GM23248 (cell line): ENCODE results near the gene PALD1. TPM values are rescaled to one million over a fixed set of nuclear protein-coding genes. Genes with fewer than 3 reads are reported as not detected.

Source experiments
- DNase-seq: peaks from one replicate; pipeline ENCODE4 v3.0.0-alpha.2; 2015
- H2AFZ ChIP-seq: fragments of 200-600 bp; sonication (generic); 2 replicates; pipeline ENCODE4 v1.6.1; 2016; ENCODE audit warnings: antibody characterized with exemption
- H3F3A ChIP-seq: fragments of 200-600 bp; sonication (generic); 2 replicates; pipeline ENCODE4 v1.6.1; 2016; ENCODE audit warnings: mild to moderate bottlenecking, antibody characterized with exemption, mixed run types; ENCODE audit not compliant: insufficient read depth
- H3K27ac ChIP-seq: fragments of 200-600 bp; sonication (generic); 2 replicates; pipeline ENCODE4 v1.5.1; 2016; ENCODE audit warnings: mild to moderate bottlenecking
- H3K27me3 ChIP-seq: fragments of 200-600 bp; sonication (generic); replicated peaks from 2 replicates; pipeline ENCODE4 v1.6.1; 2016; ENCODE audit warnings: mild to moderate bottlenecking; ENCODE audit not compliant: insufficient read depth
- H3K36me3 ChIP-seq: fragments of 200-600 bp; sonication (generic); 2 replicates; pipeline ENCODE4 v1.6.1; 2016; ENCODE audit warnings: low read depth, mild to moderate bottlenecking
- H3K4me1 ChIP-seq: fragments of 200-600 bp; sonication (generic); 2 replicates; pipeline ENCODE4 v1.6.1; 2016; ENCODE audit warnings: mild to moderate bottlenecking; ENCODE audit not compliant: insufficient read depth
- H3K4me2 ChIP-seq: fragments of 200-600 bp; sonication (generic); one replicate; pipeline ENCODE4 v1.6.1; 2016; ENCODE audit warnings: mild to moderate bottlenecking; ENCODE audit not compliant: unreplicated experiment
- H3K4me3 ChIP-seq: fragments of 200-600 bp; sonication (generic); 2 replicates; pipeline ENCODE4 v1.5.1; 2016; ENCODE audit warnings: mild to moderate bottlenecking
- H3K79me2 ChIP-seq: fragments of 200-600 bp; sonication (generic); 2 replicates; pipeline ENCODE4 v1.6.1; 2016; ENCODE audit warnings: mild to moderate bottlenecking; ENCODE audit not compliant: insufficient read depth
- H3K9ac ChIP-seq: fragments of 200-600 bp; sonication (generic); 2 replicates; pipeline ENCODE4 v1.6.1; 2016; ENCODE audit warnings: mild to moderate bottlenecking
- H3K9me2 ChIP-seq: fragments of 200-600 bp; sonication (generic); 2 replicates; pipeline ENCODE4 v1.6.1; 2016; ENCODE audit warnings: mixed run types, mild to moderate bottlenecking, moderate library complexity; ENCODE audit not compliant: insufficient read depth
- H3K9me3 ChIP-seq: fragments of 200-600 bp; sonication (generic); one replicate; pipeline ENCODE4 v1.6.1; 2017; ENCODE audit warnings: low read depth
- H4K20me1 ChIP-seq: fragments of 200-600 bp; sonication (generic); 2 replicates; pipeline ENCODE4 v1.6.0; 2016; ENCODE audit not compliant: insufficient read depth
- EZH2 ChIP-seq: fragments of 200-600 bp; sonication (generic); IDR thresholded peaks from 2 replicates; pipeline ENCODE4 v1.6.1; 2018; ENCODE audit warnings: antibody characterized with exemption, mild to moderate bottlenecking; ENCODE audit not compliant: insufficient read depth, poor library complexity, severe bottlenecking
- EZH2phosphoT487 ChIP-seq: fragments of 200-600 bp; sonication (generic); IDR thresholded peaks from 2 replicates; pipeline ENCODE4 v1.6.1; 2018; ENCODE audit warnings: antibody characterized with exemption, moderate library complexity, mild to moderate bottlenecking, low read depth; ENCODE audit not compliant: insufficient read depth
- WGBS, 2 experiments: methylation state at CpG; one replicate each; pipeline ENCODE4 v1.1.6; 2015 to 2017; ENCODE audit warnings: low lambda C conversion rate in 2 of 2, low coverage in 1 of 2; ENCODE audit errors: missing lambda C conversion rate in 2 of 2; 5-methylcytosine and 5-hydroxymethylcytosine counted together
- in situ Hi-C: fragments of 300-500 bp; cut with MboI; formaldehyde crosslinking; loops from 2 replicates; pipeline ENCODE4 v1.15.0; 2020
- polyA plus RNA-seq: library from polyadenylated mRNA; unstranded; fragments of >200 nt; fragmentation: Nextera tagmentation; extraction: Ambion mirVana; gene quantifications from 2 replicates; pipeline ENCODE4 v1.2.1, GENCODE V29; 2016
- total RNA-seq: library from RNA; depleted of rRNA; stranded (reverse); fragments of >200 nt; shearing (Covaris generic); gene quantifications from 2 replicates; pipeline ENCODE4 v1.2.3, GENCODE V29; 2014

PALD1 gene
- total and polyA plus RNA-seq, 2 experiments from 2014 or later, result not detected

DNA sequence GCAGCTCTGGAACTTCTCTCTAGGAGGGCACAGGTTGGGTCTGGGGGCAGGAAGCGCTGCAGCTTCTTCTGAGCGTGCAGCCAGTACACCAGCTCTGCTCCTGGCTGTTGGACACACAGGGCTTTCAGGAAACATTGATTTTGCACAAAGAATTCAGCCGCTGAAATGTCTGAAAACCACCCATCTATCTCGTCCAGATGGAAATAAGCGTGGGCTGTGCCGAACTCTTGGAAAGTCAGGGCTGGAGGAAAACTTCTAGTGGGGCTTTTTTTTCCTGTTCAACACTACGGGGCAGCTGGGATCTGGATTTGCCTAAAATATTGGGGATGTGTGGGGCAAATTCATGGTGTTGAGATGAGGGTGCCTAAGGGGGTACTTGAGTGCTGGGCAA is 31.2 kb downstream of the PALD1 start:
- no peak for DNase-seq
- no peak overlapping the region for H3K4me3 ChIP-seq
- no peak overlapping the region for H3K4me2 ChIP-seq
- no peak overlapping the region for H3K9ac ChIP-seq
- no peak overlapping the region for H2AFZ ChIP-seq
- no peaks in the 10 kb centered on the region for H3K9me2 ChIP-seq
- no peaks in the 10 kb centered on the region for H3K4me1 ChIP-seq
- H3K36me3 ChIP-seq, result no peaks in the 10 kb centered on the region
- H4K20me1 ChIP-seq, result no peaks in the 10 kb centered on the region
- H3K79me2 ChIP-seq, result no peaks in the 10 kb centered on the region
- 0 out of 2 replicates have a peak, but pooled peaks cover 4% of the 10 kb centered on the region for H3K27me3 ChIP-seq
- in situ Hi-C loops, result no loop called here
- 35 to 44% methylated on average over 7 of the region's 7 CpGs for WGBS, 2 experiments
- TF ChIP-seq EZH2phosphoT487 (no peak), EZH2 (no peak)
- H3K9me3 ChIP-seq, result no peaks in the 10 kb centered on the region
- H3F3A ChIP-seq, result no peaks in the 10 kb centered on the region
- no peak overlapping the region for H3K27ac ChIP-seq

DNA sequence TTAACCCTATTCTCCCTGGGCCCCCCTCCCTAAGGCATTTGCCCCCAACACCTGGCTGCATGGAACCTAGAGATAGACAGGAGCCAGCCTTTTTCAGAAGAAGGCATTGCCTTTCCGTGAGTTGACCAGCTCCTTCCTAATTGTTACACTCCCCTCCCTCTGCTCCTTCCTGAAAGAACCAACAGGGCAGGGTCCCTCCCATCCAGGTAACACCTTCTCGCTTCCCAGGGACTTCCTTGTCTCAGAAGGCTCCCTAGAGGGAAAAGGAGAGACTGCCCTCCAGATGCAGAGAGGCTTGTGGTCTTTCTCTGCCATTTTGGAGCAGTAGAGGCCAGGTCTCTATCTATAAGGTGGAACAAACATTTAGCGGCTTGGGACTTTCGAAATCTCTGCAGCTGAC is 31.9 kb downstream of the PALD1 start:
- no peak overlapping the region for H3K27ac ChIP-seq
- 0 out of 2 replicates have a peak, but pooled peaks cover 4% of the 10 kb centered on the region for H3K27me3 ChIP-seq
- H3F3A ChIP-seq, result no peaks in the 10 kb centered on the region
- in situ Hi-C loops, result no loop called here
- H3K9me2 ChIP-seq, result no peaks in the 10 kb centered on the region
- H3K79me2 ChIP-seq, result no peaks in the 10 kb centered on the region
- H3K36me3 ChIP-seq, result no peaks in the 10 kb centered on the region
- H3K4me1 ChIP-seq, result no peaks in the 10 kb centered on the region
- no peak overlapping the region for H3K9ac ChIP-seq
- TF ChIP-seq EZH2 (no peak), EZH2phosphoT487 (no peak)
- H3K9me3 ChIP-seq, result no peaks in the 10 kb centered on the region
- WGBS, 2 experiments, result 93 to 94% methylated on average over 4 of the region's 4 CpGs
- H3K4me2 ChIP-seq, result no peak overlapping the region
- DNase-seq, result no peak
- no peaks in the 10 kb centered on the region for H4K20me1 ChIP-seq
- H2AFZ ChIP-seq, result no peak overlapping the region
- H3K4me3 ChIP-seq, result no peak overlapping the region

DNA sequence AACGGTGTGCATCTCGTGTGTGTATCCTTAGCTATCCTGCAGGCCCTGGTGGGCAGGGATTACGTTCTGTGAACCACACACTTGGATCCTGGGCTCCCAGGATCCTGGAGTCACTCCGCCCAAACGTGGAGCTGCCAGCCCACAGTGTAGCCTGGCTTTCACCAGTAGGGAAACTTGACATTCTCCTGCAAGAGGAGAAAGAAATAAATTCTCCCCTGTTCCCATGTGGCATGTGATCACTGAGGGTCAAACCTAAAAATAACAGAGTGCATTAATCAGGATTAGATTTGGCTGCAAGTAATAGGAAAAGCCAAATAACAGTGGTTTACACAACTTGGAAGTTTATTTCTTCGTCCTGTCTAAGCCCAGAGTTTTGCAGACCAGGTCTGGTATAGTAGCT is 32.3 kb downstream of the PALD1 start:
- DNase-seq, result no peak
- no peaks in the 10 kb centered on the region for H3F3A ChIP-seq
- no peak overlapping the region for H3K4me2 ChIP-seq
- H3K9me3 ChIP-seq, result no peaks in the 10 kb centered on the region
- 0 out of 2 replicates have a peak, but pooled peaks cover 4% of the 10 kb centered on the region for H3K27me3 ChIP-seq
- WGBS, 2 experiments, result 34 to 35% methylated on average over 6 of the region's 6 CpGs
- TF ChIP-seq EZH2phosphoT487, result no peak
- TF ChIP-seq EZH2, result no peak
- H3K9ac ChIP-seq, result no peak overlapping the region
- H3K9me2 ChIP-seq, result no peaks in the 10 kb centered on the region
- H2AFZ ChIP-seq, result no peak overlapping the region
- in situ Hi-C loops, result no loop called here
- no peaks in the 10 kb centered on the region for H3K4me1 ChIP-seq
- no peaks in the 10 kb centered on the region for H4K20me1 ChIP-seq
- no peaks in the 10 kb centered on the region for H3K36me3 ChIP-seq
- no peak overlapping the region for H3K4me3 ChIP-seq
- no peaks in the 10 kb centered on the region for H3K79me2 ChIP-seq
- H3K27ac ChIP-seq, result no peak overlapping the region

DNA sequence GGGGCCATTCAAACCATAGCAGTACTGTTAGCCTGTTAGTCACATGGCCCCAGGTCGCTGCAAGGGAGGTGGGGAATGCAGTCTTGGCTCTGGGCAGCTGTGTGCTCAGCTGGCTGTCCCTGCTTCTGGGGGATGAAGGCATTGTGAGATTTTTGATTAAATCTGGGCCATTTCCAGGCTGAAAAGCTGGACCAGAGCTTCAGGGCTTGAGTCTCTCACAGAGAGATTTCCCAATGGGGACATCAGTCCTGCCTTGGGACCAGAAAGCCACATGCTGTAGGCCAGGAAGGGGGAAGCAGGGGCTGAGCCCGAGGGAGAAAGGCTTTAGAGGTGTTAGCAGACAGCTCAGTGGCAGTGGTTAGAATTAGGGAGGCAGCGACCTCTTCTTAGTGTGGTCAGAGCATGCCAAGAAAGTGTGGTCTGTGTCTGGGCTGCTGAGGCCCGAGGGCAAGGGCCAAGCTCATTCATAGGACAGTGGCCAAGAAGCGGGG is 33.6 kb downstream of the PALD1 start:
- H3K36me3 ChIP-seq, result no peaks in the 10 kb centered on the region
- H3K4me1 ChIP-seq, result no peaks in the 10 kb centered on the region
- H2AFZ ChIP-seq, result no peak overlapping the region
- H3K4me3 ChIP-seq, result no peak overlapping the region
- no peak for TF ChIP-seq EZH2
- no peak for TF ChIP-seq EZH2phosphoT487
- H3K79me2 ChIP-seq, result no peaks in the 10 kb centered on the region
- H3K4me2 ChIP-seq, result no peak overlapping the region
- no peaks in the 10 kb centered on the region for H3F3A ChIP-seq
- in situ Hi-C loops, result no loop called here
- WGBS, 2 experiments, result 60% methylated on average over 5 of the region's 5 CpGs
- no peak overlapping the region for H3K27ac ChIP-seq
- no peak overlapping the region for H3K9ac ChIP-seq
- H3K9me2 ChIP-seq, result no peaks in the 10 kb centered on the region
- H4K20me1 ChIP-seq, result no peaks in the 10 kb centered on the region
- 0 out of 2 replicates have a peak, but pooled peaks cover 4% of the 10 kb centered on the region for H3K27me3 ChIP-seq
- no peaks in the 10 kb centered on the region for H3K9me3 ChIP-seq
- peak; percentile 12 for DNase-seq

DNA sequence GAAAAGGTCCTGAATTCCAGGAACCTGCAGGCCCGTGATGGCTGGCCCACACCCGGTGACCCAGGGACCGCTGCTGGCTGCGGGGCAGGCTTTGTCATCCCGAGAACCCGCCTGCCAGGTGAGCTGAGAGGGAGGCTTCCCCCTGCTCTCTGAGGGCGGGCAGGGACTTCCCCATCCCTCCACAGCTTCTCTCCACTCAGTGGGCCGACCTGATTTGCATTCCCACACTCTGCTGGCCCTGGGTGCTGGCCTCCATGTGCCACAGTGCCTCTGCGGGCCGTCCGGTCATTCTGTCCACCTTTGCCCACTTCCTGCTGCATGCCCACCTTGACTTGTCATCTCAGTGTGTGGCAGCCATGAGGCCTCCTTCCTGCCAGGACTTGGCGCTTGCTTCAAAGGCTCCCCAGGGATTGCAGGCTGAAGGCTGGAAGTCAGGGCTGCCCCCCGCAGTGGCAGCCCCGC is 35.3 kb downstream of the PALD1 start:
- H3K79me2 ChIP-seq, result no peaks in the 10 kb centered on the region
- no peak overlapping the region for H3K27ac ChIP-seq
- H3K4me2 ChIP-seq, result no peak overlapping the region
- DNase-seq, result no peak
- H3K9me2 ChIP-seq, result no peaks in the 10 kb centered on the region
- in situ Hi-C loops, result no loop called here
- H3K4me1 ChIP-seq, result no peaks in the 10 kb centered on the region
- TF ChIP-seq EZH2phosphoT487, result no peak
- TF ChIP-seq EZH2, result no peak
- H3K9me3 ChIP-seq, result no peaks in the 10 kb centered on the region
- no peak overlapping the region for H3K9ac ChIP-seq
- WGBS, 2 experiments, result 76 to 78% methylated on average over 14 of the region's 14 CpGs
- H3F3A ChIP-seq, result no peaks in the 10 kb centered on the region
- H3K4me3 ChIP-seq, result no peak overlapping the region
- 0 out of 2 replicates have a peak, but pooled peaks cover 4% of the 10 kb centered on the region for H3K27me3 ChIP-seq
- no peak overlapping the region for H2AFZ ChIP-seq
- H4K20me1 ChIP-seq, result no peaks in the 10 kb centered on the region
- H3K36me3 ChIP-seq, result no peaks in the 10 kb centered on the region
